Measurements from ENCODE around the gene SMOC2. TPM values are rescaled to one million over a fixed set of nuclear protein-coding genes. Genes with fewer than 3 reads are reported as not detected.

The SMOC2 gene
- polyA plus RNA-seq, 10 donors = 47.6 to 154 (median 91.1) TPM

DNA sequence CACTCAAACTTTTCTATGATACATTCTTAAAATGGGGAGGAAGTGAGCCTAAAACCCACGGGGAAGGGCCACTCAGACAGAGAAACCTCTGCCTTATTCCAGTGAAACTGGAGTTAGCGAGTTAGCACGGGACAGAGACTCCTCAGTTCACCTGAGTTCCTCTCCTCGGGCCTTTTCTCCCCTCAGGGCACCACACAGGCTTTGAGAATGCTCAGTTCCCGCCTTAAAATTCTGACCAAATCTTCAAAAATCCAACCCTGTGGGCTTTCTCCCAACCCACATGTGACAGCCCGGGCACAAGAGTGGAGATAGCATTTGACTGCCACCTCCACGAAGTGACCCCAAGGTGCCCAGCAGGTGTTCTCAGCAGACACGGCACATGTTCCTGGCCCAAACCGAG is 204.3 kb downstream of the SMOC2 start:
- no peak for DNase-seq

DNA sequence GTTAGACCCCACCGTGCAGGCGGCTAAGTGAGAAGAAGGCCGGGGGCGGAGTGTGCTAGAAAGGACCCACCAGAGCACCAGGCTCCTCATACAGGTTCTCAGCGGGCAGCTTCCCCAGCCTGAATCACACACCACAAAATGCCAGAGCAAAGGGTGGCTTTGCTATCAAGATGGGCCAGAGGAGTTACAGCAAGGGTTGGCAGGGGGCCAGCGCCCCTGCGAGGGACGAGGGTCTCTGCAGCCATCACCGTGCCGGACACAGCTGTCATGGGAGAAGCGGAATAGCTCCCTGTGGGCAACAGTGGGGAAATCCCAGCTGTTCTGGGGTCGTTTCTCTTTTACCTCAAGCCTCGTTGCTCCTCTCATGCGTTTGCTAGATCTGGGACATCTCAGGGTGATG is 206.3 kb downstream of the SMOC2 start:
- no peak for DNase-seq

DNA sequence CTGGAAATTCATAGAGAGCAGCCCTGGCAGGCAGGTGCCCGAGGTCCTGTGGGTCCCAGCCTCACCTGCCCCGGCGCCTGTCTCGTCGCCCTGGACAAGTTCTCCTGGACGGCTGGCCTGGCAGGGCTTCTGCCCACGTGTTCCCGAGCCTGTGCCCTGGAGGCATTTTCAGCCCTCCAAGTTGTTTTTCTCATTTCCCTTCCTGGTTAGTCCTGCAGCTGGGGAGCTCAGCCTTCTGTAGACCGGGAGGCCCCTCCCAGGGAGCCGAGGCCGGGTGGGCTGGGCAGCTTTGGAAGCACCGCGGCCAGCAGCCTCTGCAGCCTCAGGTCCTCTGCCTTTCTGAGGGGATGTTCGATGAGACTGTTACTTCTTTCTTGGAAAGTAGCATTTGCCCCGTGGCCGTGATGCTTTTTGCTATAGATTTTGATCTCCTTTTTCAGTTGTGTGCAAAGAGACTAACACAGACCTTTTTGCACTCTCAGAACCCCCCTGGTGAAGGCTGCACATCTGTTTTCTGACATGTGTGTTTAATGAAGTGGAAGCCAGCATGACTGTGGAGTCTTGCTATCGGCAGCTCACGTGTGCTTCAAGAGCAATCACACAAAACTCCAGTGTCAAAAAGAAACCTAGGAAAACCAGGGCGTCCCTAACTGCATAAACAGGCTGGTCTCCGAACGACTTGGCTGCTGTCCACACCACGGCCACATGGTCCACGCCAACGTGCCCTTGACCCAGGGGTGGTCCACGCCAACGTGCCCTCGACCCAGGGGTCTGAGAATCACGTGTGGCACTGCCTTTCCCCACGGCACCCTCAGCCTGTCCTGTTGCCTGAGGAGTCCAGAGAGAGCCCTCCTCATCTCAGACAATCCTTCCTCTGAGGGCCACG is 207.5 kb downstream of the SMOC2 start:
- DNase-seq = peak in 1 of 3 donors; percentile 78

DNA sequence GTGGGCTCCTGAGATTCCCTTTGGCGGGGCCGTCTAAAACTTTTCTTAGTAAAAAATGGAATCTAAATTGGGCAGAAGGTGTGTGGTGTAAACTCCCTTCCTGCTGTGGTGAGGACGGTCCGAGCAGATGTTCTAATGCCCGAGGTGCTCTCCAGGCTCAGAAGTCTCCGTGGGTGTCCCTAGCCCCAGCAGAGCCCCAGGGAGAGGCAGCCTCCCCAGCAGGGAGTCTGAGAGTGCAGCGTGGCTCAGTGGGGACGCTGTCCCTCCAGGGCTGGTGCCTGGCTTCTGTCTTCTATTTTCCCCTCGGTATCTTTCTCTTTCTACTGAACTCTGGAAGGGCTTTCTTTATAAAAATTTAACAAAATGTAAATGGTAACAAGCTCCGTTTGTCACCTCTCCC is 208.2 kb downstream of the SMOC2 start:
- DNase-seq = no peak

DNA sequence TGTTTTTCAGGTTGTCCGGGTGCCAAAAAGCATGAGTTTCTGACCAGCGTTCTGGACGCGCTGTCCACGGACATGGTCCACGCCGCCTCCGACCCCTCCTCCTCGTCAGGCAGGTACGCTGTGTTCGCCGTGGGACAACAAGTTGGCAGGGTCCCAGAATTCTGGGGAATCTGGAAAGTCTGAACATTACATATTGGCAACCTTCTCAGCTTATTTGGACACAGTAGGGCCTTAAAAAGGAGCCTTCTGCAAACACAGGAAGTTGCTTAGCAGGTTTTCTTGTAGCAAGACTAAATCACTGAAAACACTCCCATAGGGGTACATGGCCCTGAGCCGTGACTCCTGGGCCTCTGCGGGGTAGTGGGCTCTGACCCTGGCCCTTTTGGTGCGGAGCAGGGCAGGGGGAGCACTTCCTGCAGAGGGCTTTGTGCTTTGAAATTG is 209.7 kb downstream of the SMOC2 start:
- DNase-seq = peak in 2 of 3 donors; percentile 54 to 82

DNA sequence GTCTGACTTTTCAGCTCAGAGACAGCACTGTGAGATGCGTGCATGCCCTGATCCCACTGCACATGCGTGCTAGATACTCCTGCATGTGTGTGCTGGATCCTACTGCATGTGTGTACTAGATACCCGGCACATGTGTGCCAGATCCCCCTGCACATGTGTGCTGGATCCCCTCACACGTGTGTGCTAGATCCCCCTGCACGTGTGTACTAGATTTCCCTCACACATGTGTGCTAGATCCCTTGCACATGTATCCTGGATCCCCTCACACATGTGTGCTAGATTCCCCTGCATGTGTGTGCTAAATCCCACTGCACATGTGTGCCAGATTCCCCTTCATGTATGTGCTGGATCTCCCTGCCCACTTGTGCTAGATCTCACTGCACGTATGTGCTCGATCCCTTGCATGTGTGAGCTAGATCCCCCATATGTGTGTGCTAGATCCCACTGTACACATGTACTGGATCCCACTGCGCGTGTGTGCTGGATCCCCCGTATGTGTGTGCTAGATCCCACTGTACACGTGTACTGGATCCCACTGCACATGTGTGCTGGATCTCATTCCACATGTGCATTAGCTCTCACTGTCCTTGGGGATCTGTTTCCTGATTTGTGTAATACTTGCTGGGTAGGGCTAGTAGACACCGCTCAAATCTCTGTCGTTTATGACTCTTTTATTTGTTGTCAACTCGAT is 214.6 kb downstream of the SMOC2 start:
- DNase-seq = no peak

DNA sequence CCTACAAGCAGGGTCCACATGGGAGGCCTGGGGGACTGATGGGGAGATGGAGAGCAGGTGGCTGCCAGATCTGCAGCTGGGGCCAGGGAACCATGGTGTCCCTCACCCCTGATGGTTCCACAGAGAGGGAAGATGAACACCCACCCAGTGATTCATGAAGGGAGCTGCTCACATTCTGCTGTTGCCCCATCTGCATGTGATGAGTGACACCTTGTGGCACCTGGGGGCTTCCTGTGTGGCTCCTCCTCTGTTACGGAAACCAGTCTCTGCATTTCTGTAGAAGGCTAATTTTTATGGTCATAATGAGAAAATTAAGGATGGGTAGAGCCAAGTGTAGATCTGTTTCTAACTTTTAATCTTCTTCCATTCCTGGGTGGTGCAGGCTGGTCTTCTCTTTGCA is 217.1 kb downstream of the SMOC2 start:
- no peak for DNase-seq

DNA sequence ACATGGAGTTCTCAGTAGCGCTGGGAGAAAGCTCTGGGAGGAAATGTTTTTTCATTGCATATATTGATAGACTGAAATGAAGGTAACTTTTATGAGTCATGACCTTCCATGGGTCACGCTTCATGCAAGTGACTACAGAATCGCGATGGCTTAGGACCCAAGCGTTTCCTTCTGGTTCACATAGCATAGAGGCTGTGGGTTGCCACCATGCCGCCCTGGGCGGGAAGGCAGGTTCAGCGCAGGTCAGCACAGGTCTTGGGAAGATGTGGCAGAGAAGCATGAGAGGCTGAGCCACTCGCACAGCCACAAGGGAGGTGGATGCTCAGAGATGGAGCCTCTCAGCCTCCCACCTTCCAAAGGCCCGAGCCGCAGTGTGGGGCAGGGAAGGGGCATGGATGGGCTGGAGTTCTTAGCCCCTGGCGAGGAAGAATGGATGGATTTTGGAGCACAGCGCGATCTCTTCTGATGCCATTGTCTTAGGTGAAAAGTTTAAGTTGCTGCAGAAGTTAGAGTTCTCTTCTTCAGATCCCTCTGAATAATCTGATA is 219.5 kb downstream of the SMOC2 start:
- DNase-seq = no peak

DNA sequence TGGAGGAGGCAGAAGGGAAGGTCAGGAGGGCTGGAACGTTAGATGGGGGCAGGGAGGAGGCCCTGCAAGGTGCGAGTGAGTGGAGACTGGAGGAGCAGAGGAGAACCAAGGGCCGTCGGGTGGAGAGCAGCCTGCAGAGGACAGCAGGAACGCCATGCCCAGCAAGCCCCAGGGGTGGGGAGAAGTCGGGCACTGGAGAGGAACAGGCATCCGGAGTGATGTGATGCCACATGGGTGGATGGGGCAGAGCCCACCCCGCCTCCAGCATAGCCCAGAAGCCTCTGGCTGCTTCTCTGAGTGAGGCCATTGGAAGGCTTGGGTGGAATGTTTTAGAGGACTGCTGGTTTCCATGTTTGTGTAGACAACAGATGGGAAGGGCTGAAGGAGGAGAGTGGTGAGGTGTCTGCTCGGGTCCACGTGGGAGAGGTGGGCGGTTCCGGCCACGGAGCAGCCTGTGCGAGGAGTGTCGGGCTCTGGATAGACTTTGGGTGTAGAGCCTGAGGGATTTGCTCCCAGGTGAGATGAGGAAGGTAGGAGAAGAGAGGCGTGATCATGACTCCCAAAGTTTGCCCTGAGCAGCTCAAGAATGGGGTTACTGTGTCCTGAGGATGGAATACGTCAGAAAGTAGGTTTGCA is 221.4 kb downstream of the SMOC2 start:
- no peak for DNase-seq

DNA sequence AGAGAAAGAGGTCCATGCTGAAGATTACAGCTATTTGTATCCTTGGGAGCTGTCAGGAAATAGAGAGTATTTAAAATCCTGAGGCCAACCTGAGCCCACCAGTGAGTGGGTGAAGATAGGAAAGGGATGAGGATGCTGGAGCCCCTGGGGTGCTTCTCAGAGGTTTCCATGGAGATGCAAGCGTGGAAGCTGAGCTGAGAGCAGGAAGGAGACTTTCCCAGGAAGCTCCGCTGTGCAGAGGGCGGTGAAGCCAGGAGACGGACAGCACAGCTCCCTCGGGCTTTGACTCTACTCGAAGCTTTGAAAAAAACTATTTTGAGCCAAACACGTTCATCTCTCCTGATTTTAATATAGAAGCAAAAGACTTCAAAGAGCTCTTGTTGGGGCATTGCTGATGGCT is 222.1 kb downstream of the SMOC2 start:
- no peak for DNase-seq

DNA sequence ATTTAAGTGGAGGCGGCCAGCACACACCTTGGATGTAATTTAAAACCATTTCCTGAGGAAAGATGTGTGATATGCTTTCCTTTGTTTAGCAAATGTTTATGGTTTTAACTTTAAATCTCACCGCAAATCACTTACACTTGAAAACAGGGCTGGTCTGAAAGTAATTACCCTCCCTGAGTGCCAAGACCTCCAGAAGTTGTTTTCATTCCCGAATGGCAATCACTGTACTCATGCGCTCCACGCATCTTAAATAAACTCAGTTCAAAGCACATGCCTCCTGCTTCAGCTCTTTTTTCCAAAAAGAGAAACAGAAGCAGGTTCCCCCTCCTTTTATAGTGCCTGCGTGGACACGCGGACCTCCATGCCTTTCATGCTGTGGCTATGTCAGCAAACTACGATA is 224.0 kb downstream of the SMOC2 start:
- DNase-seq = no peak

DNA sequence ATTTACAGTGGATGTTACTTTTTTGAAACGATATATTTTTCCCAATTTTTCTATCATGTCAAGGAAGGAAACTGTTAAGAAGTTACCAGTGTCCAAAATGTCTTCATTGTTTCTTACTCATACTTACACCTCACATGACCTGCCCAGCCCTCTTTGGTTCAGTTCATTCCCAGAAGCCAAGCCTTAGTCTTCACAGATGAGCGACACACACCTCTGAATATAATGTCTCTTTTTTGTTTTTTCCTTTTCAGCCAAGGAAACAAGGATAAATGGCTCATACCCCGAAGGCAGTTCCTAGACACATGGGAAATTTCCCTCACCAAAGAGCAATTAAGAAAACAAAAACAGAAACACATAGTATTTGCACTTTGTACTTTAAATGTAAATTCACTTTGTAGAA is 225.2 kb downstream of the SMOC2 start:
- no peak for DNase-seq

DNA sequence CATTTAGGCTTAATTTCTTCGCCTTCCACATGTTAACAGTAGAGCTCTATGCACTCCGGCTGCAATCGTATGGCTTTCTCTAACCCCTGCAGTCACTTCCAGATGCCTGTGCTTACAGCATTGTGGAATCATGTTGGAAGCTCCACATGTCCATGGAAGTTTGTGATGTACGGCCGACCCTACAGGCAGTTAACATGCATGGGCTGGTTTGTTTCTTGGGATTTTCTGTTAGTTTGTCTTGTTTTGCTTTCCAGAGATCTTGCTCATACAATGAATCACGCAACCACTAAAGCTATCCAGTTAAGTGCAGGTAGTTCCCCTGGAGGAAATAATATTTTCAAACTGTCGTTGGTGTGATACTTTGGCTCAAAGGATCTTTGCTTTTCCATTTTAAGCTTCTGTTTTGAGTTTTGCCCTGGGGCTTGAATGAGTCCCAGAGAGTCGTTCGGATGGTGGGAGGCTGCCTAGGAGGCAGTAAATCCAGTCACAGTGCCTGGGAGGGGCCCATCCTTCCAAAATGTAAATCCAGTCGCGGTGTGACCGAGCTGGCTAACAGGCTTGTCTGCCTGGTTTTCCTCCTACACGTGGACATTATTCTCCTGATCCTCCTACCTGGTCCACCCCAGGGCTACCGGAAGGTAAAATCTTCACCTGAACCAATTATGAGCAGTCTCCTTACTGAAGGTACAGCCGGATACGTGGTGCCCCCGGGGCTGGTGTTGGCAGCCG is 225.9 kb downstream of the SMOC2 start:
- no peak for DNase-seq

DNA sequence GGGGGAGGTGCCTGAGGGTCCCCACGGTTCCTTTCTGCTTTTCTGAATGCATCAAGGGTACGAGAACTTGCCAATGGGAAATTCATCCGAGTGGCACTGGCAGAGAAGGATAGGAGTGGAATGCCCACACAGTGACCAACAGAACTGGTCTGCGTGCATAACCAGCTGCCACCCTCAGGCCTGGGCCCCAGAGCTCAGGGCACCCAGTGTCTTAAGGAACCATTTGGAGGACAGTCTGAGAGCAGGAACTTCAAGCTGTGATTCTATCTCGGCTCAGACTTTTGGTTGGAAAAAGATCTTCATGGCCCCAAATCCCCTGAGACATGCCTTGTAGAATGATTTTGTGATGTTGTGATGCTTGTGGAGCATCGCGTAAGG is 226.4 kb downstream of the SMOC2 start:
- no peak for DNase-seq

DNA sequence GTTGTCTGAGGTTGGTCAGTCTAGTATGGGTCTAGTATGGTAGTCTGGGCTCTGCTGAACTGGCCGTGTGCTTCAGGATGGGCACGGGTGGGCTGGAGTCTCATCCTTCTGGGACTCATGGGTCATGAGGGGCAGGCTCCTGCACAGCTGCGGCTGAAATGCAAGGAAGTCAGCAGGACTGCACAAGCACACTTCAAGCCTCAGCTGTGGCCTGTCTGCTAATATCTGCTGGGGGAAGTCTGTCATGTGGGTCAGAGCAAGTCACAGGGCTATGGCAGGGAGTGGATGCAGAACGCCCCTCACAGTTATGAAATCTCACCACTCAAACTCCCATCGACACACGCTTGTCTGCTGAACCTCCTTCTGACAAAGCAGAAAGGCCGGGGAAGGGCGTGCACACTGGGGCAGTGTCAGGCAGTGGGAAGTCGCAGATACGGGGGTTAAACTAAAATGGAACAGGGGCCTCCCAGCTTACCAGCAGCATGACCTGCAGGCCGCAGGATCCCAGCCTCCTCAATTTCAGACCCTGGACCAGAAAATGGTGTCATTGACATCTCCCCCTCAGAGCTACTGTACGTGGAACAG is 229.5 kb downstream of the SMOC2 start:
- DNase-seq = no peak

DNA sequence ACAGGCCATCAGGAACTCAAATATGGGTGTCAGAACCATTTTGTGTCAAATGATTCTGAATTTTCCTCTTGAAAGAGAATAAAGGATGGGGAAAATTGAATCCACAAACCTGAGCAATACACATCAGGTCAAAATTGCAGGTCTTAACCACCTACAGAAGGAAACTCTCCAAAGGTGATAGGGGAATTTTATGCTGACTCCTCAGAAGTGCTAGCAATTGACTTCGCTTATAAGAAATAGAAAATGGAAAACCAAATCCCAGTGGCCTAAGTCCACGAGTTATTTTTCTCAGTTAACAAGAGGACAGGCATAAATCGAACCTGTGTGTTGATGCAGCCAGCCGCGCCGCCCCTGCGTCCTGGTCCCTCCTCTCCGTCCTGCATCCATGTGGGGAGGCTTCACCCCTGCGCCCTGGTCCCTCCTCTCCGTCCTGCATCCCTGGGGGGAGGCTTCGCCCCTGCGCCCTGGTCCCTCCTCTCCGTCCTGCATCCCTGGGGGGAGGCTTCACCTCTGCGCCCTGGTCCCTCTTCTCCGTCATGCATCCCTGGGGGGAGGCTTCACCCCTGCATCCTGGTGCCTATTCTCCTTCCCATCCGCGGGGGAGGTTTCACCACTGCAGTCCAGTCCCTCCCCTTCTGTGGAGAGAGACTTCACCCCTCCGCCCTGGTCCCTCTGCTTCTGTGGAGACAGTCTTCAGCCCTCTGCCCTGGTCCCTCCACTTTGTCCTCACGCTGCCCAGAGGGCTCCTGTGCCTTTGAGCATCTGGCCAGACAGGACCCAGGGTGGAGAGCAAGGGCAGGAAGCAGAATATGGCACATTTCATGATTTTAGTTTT is 230.3 kb downstream of the SMOC2 start:
- DNase-seq = no peak

DNA sequence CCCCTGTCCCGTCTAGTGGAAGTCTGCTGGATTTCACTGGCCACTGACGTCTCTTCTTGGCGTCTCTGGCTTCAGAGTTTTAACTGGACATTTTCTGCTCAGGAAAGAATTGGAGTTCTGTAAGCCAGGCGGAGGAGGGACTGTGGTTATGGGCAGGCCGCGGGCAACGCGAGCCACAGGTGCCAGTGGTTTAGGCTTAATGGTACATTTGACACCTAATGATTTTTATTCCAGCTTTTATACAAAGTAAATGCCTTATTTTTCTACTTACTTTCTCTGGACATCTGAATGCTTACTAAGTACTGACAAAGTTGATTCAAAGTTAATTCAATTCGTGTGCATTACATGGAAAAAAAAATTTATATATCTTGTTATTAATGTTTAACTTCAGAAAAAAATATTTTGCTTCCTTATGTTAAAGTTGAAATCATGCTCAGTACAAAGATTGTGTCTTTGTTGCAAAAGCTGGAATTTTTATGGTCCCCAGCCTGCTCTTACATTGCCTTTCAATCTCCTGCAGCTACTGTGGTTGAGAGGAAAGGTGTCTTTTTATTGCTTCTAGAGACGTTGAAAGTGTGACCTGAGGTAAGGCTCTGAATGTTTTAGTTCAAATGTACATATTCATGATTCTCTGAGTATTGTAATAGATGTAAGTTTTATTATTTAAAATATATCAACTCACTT is 231.0 kb downstream of the SMOC2 start:
- no peak for DNase-seq

DNA sequence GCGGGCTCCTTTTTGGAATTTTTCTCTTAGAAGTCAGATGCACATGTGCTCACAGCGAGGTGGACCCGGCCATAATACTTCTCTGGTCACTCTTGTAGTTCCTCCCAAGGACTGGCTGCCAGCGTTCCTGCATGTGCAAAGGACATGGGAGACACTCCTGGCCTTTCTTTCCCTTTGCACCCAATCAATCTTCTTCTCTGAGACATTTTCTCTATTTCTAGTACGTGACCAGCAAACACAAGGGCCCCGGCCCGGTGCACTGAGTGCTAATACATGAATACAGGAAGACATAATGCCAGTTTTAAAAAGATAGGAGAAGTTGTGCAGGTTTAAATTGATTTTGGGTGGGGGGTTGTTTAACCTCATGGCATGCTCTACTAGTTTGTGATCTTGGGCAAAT is 233.6 kb downstream of the SMOC2 start:
- DNase-seq = no peak

DNA sequence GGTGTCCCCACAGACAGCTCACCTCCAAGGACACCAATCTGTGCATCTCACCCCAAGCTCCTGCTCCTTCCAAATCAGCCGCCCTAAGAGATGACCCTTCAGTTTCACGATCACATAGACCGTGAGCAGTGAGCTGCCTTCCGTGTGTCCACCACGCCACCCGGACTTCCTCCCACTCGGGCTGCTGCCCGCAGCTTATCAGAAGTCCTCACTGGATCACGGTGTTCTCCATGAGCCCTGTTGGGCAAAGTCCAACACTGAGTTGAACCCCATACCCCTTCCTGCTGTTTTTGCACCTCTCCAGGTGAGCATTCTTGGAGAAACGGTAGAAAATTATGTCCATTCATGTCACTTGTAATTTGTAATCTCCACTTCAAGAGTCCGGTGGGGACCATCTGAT is 234.4 kb downstream of the SMOC2 start:
- no peak for DNase-seq

Data from muscle of back (tissue), 11 donors.